SK-N-MC (cell line): Measurements from ENCODE around the gene VPS33A.
"Not testable (repeated sequence)": the region's sequence is repeated elsewhere in the genome, so short reads cannot be mapped to it uniquely, and the experiment has no call there.

ENCODE experiments used
- DNase-seq: peaks from one replicate; pipeline ENCODE4 v3.0.0-alpha.2; 2011; ENCODE audit warnings: low read depth, low spot score
- H3K27ac ChIP-seq: fragments of 200-600 bp; sonication (generic); 2 replicates; pipeline ENCODE4 v1.5.1; 2016; ENCODE audit warnings: mixed run types
- H3K36me3 ChIP-seq: fragments of 200-600 bp; sonication (generic); 2 replicates; pipeline ENCODE4 v1.6.1; 2017; ENCODE audit warnings: antibody characterized with exemption, low read length, mixed read lengths; ENCODE audit not compliant: insufficient read depth
- H3K4me3 ChIP-seq: fragments of 200-600 bp; sonication (generic); 2 replicates; pipeline ENCODE4 v1.5.1; 2016
- H3K9ac ChIP-seq: fragments of 200-600 bp; sonication (generic); 2 replicates; pipeline ENCODE4 v1.8.0; 2017; ENCODE audit warnings: mixed run types, mixed read lengths; ENCODE audit not compliant: insufficient read length
- H3K9me3 ChIP-seq: fragments of 200-600 bp; sonication (generic); 2 replicates; pipeline ENCODE4 v1.6.1; 2017; ENCODE audit warnings: low read depth, mild to moderate bottlenecking, antibody characterized with exemption, low read length, moderate library complexity, mixed read lengths
- EZH2 ChIP-seq: fragments of 200-600 bp; sonication (generic); IDR thresholded peaks from one replicate; pipeline ENCODE4 v1.6.1; 2017; ENCODE audit warnings: antibody characterized with exemption
- FOXP2 ChIP-seq: optimal IDR thresholded peaks from 2 replicates; pipeline ENCODE3; 2011; ENCODE audit warnings: mild to moderate bottlenecking, moderate library complexity; ENCODE audit not compliant: insufficient read depth; ENCODE audit errors: extremely low read length, control extremely low read depth
- POLR2AphosphoS5 ChIP-seq: IDR thresholded peaks from 2 replicates; pipeline ENCODE4 v1.6.1; 2012; ENCODE audit warnings: mild to moderate bottlenecking, low read depth, low read length, borderline replicate concordance

The VPS33A gene

DNA sequence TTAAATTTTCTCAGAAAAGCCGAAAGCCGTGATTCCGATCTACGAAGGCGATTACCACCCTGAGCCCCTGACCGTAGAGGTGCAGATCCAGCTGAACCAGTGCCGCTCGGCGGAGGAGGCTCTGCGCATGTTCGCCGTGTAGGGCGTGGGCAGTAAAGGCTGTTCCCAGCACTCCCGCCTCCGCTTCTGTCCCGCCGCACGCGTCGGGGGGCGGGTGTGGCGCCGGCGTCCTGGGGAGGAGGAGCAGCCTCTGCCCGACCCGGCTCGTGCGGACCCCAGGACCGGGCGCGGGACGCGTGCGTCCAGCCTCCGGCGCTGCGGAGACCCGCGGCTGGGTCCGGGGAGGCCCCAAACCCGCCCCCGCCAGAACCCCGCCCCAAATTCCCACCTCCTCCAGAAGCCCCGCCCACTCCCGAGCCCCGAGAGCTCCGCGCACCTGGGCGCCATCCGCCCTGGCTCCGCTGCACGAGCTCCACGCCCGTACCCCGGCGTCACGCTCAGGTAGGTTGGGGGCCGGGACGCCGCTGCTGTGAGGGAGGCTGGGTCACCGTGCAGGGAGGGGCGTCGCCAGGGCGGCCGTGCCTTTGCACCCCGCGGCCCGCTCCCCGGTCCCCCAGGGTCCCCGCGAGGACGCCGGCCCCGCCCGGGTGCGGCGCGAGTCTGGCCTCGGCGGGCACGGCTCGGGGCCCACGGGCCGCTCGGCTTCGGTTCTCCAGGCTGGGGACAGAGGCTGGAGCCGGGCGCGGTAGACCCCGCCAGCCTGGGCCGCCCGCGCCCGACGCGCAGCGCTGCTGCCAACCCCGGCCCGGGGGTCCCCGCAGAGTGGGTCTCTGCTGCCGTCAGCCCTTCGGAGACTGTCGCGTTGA is 62.8 kb downstream of the VPS33A start, which contains the start of gene B3GNT4:
B3GNT4 (plus strand) TSS at position 409 of the 866 bp plus-strand sequence. CDS start 910 bp downstream, outside the sequence.
- DNase-seq, result no peak

GRCh38 chr12:122202811-122203210 is 63.5 kb downstream of the VPS33A start:
- Histone ChIP-seq H3K36me3 (peaks cover 11% of the 10 kb centered on the region; the same call in 1 of the 2 replicates), H3K4me3 (peak overlapping the region; percentile 82), H3K27ac (0 out of 2 replicates have a peak overlapping the region, but pooled peaks have one; percentile 0)
- not testable (repeated sequence) for H3K9ac ChIP-seq, DNase-seq, H3K9me3 ChIP-seq

More for the DNA sequence above, 62.8 kb downstream of the VPS33A start, which contains the start of gene B3GNT4:
- Histone ChIP-seq H3K9me3 (no peaks in the 10 kb centered on the region), H3K4me3 (peak within 1 kb of the TSS; percentile 82), H3K36me3 (peaks cover 18% of the 10 kb centered on the region; the same call in 1 of the 2 replicates), H3K27ac (0 out of 2 replicates have a peak within 1 kb of the TSS, but pooled peaks have one; percentile 0), H3K9ac (no peak within 1 kb of the TSS)
- TF ChIP-seq FOXP2, result no peak
- TF ChIP-seq POLR2AphosphoS5, result peak; percentile 58; the same call in 1 of the 2 replicates

- Histone ChIP-seq H3K9me3 (no peaks in the 10 kb centered on the region), H3K36me3 (peaks cover 3% of the 10 kb centered on the region; the same call in 1 of the 2 replicates), H3K9ac (no peak overlapping the region), H3K4me3 (no peak overlapping the region), H3K27ac (no peak overlapping the region; the same call in 1 of the 2 replicates)
- TF ChIP-seq FOXP2 (no peak), POLR2AphosphoS5 (no peak), EZH2 (no peak)
- DNase-seq, result no peak
Observed at GRCh38 chr12:122202017-122202416, 64.3 kb downstream of the VPS33A start.

DNA sequence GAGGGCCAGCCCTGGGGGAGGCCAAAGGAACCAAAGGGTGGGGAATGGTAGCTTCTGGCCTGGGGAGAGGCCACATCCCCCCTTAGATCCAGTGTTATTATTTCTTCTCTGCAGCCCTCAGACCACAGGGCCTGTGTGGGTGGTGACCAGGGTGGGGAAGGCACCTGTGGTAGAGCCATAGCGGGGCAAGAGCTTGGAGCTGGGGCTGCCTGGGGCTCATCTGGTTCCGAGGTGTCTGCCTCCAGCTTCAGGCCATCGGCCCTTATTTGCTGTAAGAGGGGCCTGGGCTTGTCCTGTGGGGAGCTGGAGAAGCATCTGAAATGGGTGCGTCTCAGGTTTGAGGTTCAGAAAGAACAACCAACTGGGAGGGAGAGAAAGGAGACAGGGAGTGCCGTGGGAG is 64.9 kb downstream of the VPS33A start:
- no peak overlapping the region for H3K27ac ChIP-seq
- H3K9me3 ChIP-seq, result no peaks in the 10 kb centered on the region
- H3K4me3 ChIP-seq, result no peak overlapping the region
- H3K9ac ChIP-seq, result no peak overlapping the region
- H3K36me3 ChIP-seq, result no peaks in the 10 kb centered on the region
- DNase-seq, result no peak
- TF ChIP-seq POLR2AphosphoS5 (no peak), FOXP2 (no peak)

- H3K36me3 ChIP-seq, result no peaks in the 10 kb centered on the region
- no peak overlapping the region for H3K9ac ChIP-seq
- TF ChIP-seq POLR2AphosphoS5 (no peak), EZH2 (no peak), FOXP2 (no peak)
- H3K27ac ChIP-seq, result no peak overlapping the region
- DNase-seq, result no peak
- H3K9me3 ChIP-seq, result no peaks in the 10 kb centered on the region
- no peak overlapping the region for H3K4me3 ChIP-seq
Observed at GRCh38 chr12:122200541-122201175, 65.6 kb downstream of the VPS33A start.

- TF ChIP-seq FOXP2 (no peak), EZH2 (no peak), POLR2AphosphoS5 (no peak)
- Histone ChIP-seq H3K4me3 (peak overlapping the region; percentile 57; the same call in 1 of the 2 replicates), H3K9ac (no peak overlapping the region), H3K27ac (no peak overlapping the region), H3K9me3 (no peaks in the 10 kb centered on the region; the same call in 1 of the 2 replicates), H3K36me3 (no peaks in the 10 kb centered on the region)
- no peak for DNase-seq
Observed at GRCh38 chr12:122199484-122200355, 66.6 kb downstream of the VPS33A start.

DNA sequence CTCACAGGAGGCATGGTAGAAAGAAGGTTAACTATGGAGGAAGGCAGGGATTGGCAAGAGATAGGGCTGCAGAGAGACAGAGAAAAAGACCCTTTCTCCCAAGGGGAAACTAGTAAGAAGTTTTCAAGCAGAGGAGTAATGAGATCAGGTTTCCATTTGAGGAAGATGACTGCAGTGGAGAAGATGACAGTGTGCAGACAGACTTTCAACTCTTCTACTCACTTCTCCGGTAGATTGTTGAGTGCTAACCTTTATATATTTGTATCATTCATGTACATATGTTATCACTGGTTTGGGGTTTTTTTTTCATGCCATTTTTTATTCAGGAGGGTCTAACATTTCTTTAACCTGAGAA is 68.7 kb downstream of the VPS33A start:
- no peak for TF ChIP-seq FOXP2
- TF ChIP-seq EZH2, result no peak
- TF ChIP-seq POLR2AphosphoS5, result no peak
- no peak overlapping the region for H3K27ac ChIP-seq
- no peaks in the 10 kb centered on the region for H3K36me3 ChIP-seq
- H3K9ac ChIP-seq, result no peak overlapping the region
- no peak overlapping the region for H3K4me3 ChIP-seq
- no peak for DNase-seq
- H3K9me3 ChIP-seq, result no peaks in the 10 kb centered on the region; the same call in 1 of the 2 replicates

DNA sequence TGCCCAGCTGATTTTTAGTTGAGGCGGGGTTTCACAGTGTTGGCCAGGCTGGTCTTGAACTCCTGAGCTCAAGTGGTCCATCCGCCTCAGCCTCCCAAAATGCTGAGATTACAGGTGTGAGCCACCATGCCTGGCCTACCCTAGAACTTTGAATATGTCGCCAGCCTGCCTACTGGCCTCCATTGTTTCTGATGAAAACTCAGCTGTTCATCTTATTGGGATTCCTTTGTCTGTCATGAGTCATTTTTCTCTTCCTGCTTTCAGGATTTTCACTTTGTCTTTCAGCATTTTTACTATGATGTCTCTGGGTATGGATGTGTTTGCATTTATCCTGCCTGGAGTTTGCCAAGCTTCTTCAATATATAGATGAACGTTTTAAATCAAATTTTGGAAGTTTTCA is 70.9 kb downstream of the VPS33A start:
- DNase-seq, result no peak
- Histone ChIP-seq H3K36me3 (no peaks in the 10 kb centered on the region), H3K9me3 (no peaks in the 10 kb centered on the region; the same call in 1 of the 2 replicates), H3K27ac (no peak overlapping the region), H3K9ac (no peak overlapping the region), H3K4me3 (no peak overlapping the region)
- TF ChIP-seq POLR2AphosphoS5, result no peak
- TF ChIP-seq FOXP2, result no peak
- no peak for TF ChIP-seq EZH2
